Natural killer cell (primary cell): ENCODE measurements around the gene PRXL2B. TPM values are rescaled to one million over a fixed set of nuclear protein-coding genes. Genes with fewer than 3 reads are reported as not detected.

Source experiments
- ATAC-seq, 3 donors: fragments of 150-1000 bp in 2 of 3; fragments of 200-7000 bp in 1 of 3; cut with Tn5 transposase; 1 replicate in 1 of 3; 2 replicates in 2 of 3; pipeline ENCODE4 v1.10.0; 2021; ENCODE audit warnings: mild to moderate bottlenecking in 2 of 3, moderate library complexity in 2 of 3
- DNase-seq, 2 donors: peaks; one replicate each; pipeline versions ENCODE4 v3.0.0 to v3.0.0-alpha.2; 2013 to 2021; ENCODE audit warnings: mixed read lengths in 1 of 2
- H3K27ac ChIP-seq: one replicate; pipeline ENCODE4 v1.5.1; 2013; ENCODE audit warnings: mild to moderate bottlenecking, low read length
- H3K27me3 ChIP-seq: one replicate; pipeline ENCODE4 v1.6.1; 2013; ENCODE audit warnings: low read length; ENCODE audit not compliant: control insufficient read depth, insufficient read depth
- H3K36me3 ChIP-seq: one replicate; pipeline ENCODE4 v1.6.1; 2013; ENCODE audit warnings: low read length; ENCODE audit not compliant: control insufficient read depth, insufficient read depth
- H3K4me1 ChIP-seq: one replicate; pipeline ENCODE4 v1.6.1; 2013; ENCODE audit warnings: low read length; ENCODE audit not compliant: control insufficient read depth, insufficient read depth
- H3K4me3 ChIP-seq: one replicate; pipeline ENCODE4 v1.5.1; 2013; ENCODE audit warnings: low read length
- H3K9me3 ChIP-seq: one replicate; pipeline ENCODE4 v1.6.1; 2013; ENCODE audit warnings: low read length; ENCODE audit not compliant: control insufficient read depth, insufficient read depth
- H3K27ac Mint-ChIP-seq, 2 donors: one replicate each; pipeline ENCODE4 v1.8.0; 2022; ENCODE audit warnings: mild to moderate bottlenecking in 2 of 2, mixed read lengths in 2 of 2, moderate library complexity in 1 of 2
- H3K27me3 Mint-ChIP-seq, 2 donors: one replicate each; pipeline ENCODE4 v1.8.0; 2022; ENCODE audit warnings: low read depth in 2 of 2, mixed read lengths in 2 of 2
- H3K36me3 Mint-ChIP-seq: one replicate; pipeline ENCODE4 v1.8.0; 2022; ENCODE audit warnings: mixed read lengths
- H3K4me1 Mint-ChIP-seq, 2 donors: one replicate each; pipeline ENCODE4 v1.8.0; 2022; ENCODE audit warnings: mixed read lengths in 2 of 2
- H3K4me3 Mint-ChIP-seq: one replicate; pipeline ENCODE4 v1.8.0; 2022; ENCODE audit warnings: mild to moderate bottlenecking, moderate library complexity, mixed read lengths
- H3K9me3 Mint-ChIP-seq, 2 donors: one replicate each; pipeline ENCODE4 v1.8.0; 2022; ENCODE audit warnings: mixed read lengths in 2 of 2
- CTCF ChIP-seq: fragments of 200-600 bp; IDR thresholded peaks from one replicate; pipeline ENCODE4 v1.8.0; 2022; ENCODE audit warnings: antibody characterized with exemption
- WGBS: methylation state at CpG from one replicate; pipeline ENCODE4 v1.1.7; 2013; ENCODE audit warnings: missing lambda C conversion rate; ENCODE audit not compliant: insufficient coverage; 5-methylcytosine and 5-hydroxymethylcytosine counted together
- intact Hi-C: fragments of 100-400 bp; cut with micrococcal nuclease; formaldehyde crosslinking; loops from one replicate; pipeline ENCODE4 v1.14.2; 2022
- total RNA-seq, 4 donors: library from RNA; stranded (reverse); fragments of 120-200 nt in 1 of 4; gene quantifications; one replicate each; pipeline versions ENCODE4 v1.2.3 to v1.2.4, GENCODE V29; 2013 to 2022

Gene PRXL2B
- total RNA-seq, 3 donors from 2014 or later (not counting 1 experiment from before 2014, with no cell fraction given) = 11.3 to 15.1 (median 11.6) TPM

- no peak overlapping the region for H3K27ac ChIP-seq
- H3K27me3 Mint-ChIP-seq = peaks cover 9 to 20% of the 10 kb centered on the region in 2 donors
- 83% methylated on average over 2 of the region's 2 CpGs for WGBS
- no peak for TF ChIP-seq CTCF
- H3K4me1 Mint-ChIP-seq = no peaks in the 10 kb centered on the region
- peaks cover 3% of the 10 kb centered on the region for H3K27me3 ChIP-seq
- no peak overlapping the region for H3K4me3 Mint-ChIP-seq
- DNase-seq (no peak), ATAC-seq (no peak)
- H3K9me3 Mint-ChIP-seq = peaks cover 5 to 8% of the 10 kb centered on the region in 2 donors
- no peak overlapping the region for H3K4me3 ChIP-seq
- H3K36me3 Mint-ChIP-seq = peaks cover 20% of the 10 kb centered on the region
- H3K27ac Mint-ChIP-seq = no peak overlapping the region
- peaks cover 12% of the 10 kb centered on the region for H3K9me3 ChIP-seq
- H3K36me3 ChIP-seq = no peaks in the 10 kb centered on the region
- intact Hi-C loops = no loop called here
- no peaks in the 10 kb centered on the region for H3K4me1 ChIP-seq
Observed at GRCh38 chr1:2614145-2614544, 27.6 kb downstream of the PRXL2B start.

- DNase-seq (no peak), ATAC-seq (no peak)
- H3K4me1 Mint-ChIP-seq = no peaks in the 10 kb centered on the region
- no peaks in the 10 kb centered on the region for H3K4me1 ChIP-seq
- H3K27ac Mint-ChIP-seq = no peak overlapping the region
- H3K36me3 ChIP-seq = no peaks in the 10 kb centered on the region
- WGBS = 29% methylated on average over 1 of the region's 1 CpG
- H3K9me3 Mint-ChIP-seq = peaks cover 5 to 8% of the 10 kb centered on the region in 2 donors
- TF ChIP-seq CTCF = no peak
- H3K4me3 Mint-ChIP-seq = no peak overlapping the region
- peaks cover 20% of the 10 kb centered on the region for H3K36me3 Mint-ChIP-seq
- H3K4me3 ChIP-seq = no peak overlapping the region
- H3K27me3 Mint-ChIP-seq = peaks cover 12 to 20% of the 10 kb centered on the region in 2 donors
- H3K27me3 ChIP-seq = peaks cover 2% of the 10 kb centered on the region
- intact Hi-C loops = no loop called here
- no peak overlapping the region for H3K27ac ChIP-seq
- H3K9me3 ChIP-seq = peaks cover 14% of the 10 kb centered on the region
Observed at GRCh38 chr1:2617971-2618470, 31.4 kb downstream of the PRXL2B start.

GRCh38 chr1:2623571-2624337, 37.2 kb downstream of the PRXL2B start:
- Mint-ChIP-seq H3K36me3 (no peaks in the 10 kb centered on the region), H3K4me1 (no peaks in the 10 kb centered on the region), H3K27ac (no peak overlapping the region), H3K27me3 (peaks cover 29 to 31% of the 10 kb centered on the region in 2 donors), H3K9me3 (no peaks in the 10 kb centered on the region), H3K4me3 (no peak overlapping the region)
- no peak for TF ChIP-seq CTCF
- H3K36me3 ChIP-seq = no peaks in the 10 kb centered on the region
- H3K4me3 ChIP-seq = no peak overlapping the region
- WGBS = 75% methylated on average over 12 of the region's 12 CpGs
- no peak for DNase-seq
- H3K4me1 ChIP-seq = peaks cover 5% of the 10 kb centered on the region
- H3K27ac ChIP-seq = no peak overlapping the region
- peaks cover 15% of the 10 kb centered on the region for H3K27me3 ChIP-seq
- intact Hi-C loops = no loop called here
- peak in 1 of 3 donors; percentile 24 for ATAC-seq
- peaks cover 2% of the 10 kb centered on the region for H3K9me3 ChIP-seq
